Mammary epithelial cell (primary cell): Measurements from ENCODE around the gene PKP2.

Experiments
- EZH2 ChIP-seq: IDR thresholded peaks from 2 replicates; pipeline ENCODE4 v1.6.1; 2012; ENCODE audit warnings: low read length, inconsistent platforms, borderline replicate concordance
- TF ChIP-seq, protein P1 (sequence below), 2 donors: IDR thresholded peaks in 1 of 2; conservative IDR thresholded peaks in 1 of 2; 2 replicates each; pipeline ENCODE4 v1.5.1; 2011 to 2012; ENCODE audit warnings: inconsistent platforms in 2 of 2, low read length in 2 of 2, mild to moderate bottlenecking in 2 of 2, control low read depth in 1 of 2, low read depth in 1 of 2; ENCODE audit not compliant: insufficient read depth in 1 of 2; ENCODE audit errors: extremely low read depth in 1 of 2

GRCh38 chr12:32847287-32847686 is 49.3 kb downstream of the PKP2 start:
- TF ChIP-seq, protein P1, sequence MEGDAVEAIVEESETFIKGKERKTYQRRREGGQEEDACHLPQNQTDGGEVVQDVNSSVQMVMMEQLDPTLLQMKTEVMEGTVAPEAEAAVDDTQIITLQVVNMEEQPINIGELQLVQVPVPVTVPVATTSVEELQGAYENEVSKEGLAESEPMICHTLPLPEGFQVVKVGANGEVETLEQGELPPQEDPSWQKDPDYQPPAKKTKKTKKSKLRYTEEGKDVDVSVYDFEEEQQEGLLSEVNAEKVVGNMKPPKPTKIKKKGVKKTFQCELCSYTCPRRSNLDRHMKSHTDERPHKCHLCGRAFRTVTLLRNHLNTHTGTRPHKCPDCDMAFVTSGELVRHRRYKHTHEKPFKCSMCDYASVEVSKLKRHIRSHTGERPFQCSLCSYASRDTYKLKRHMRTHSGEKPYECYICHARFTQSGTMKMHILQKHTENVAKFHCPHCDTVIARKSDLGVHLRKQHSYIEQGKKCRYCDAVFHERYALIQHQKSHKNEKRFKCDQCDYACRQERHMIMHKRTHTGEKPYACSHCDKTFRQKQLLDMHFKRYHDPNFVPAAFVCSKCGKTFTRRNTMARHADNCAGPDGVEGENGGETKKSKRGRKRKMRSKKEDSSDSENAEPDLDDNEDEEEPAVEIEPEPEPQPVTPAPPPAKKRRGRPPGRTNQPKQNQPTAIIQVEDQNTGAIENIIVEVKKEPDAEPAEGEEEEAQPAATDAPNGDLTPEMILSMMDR (conservative IDR thresholded peaks at IDR 0.05 in 1 of 2, IDR thresholded peaks at IDR 0.05 in 1 of 2; ENCODE audit: extremely low read depth in 1 of 2, insufficient read depth in 1 of 2, low read depth in 1 of 2, low read length in 2 of 2), result no peak
- TF ChIP-seq EZH2, result no peak
